Endothelial cell of umbilical vein (primary cell): ENCODE measurements around the gene VPREB1.

ENCODE experiments used
- CTCF ChIP-seq, 2 donors: IDR thresholded peaks; 1 replicate in 1 of 2; 2 replicates in 1 of 2; pipeline ENCODE4 v1.5.1; 2011; ENCODE audit warnings: low read length in 2 of 2, mild to moderate bottlenecking in 2 of 2, moderate library complexity in 2 of 2, control low read depth in 1 of 2, inconsistent platforms in 1 of 2, low read depth in 1 of 2; ENCODE audit not compliant: insufficient read depth in 1 of 2; ENCODE audit errors: extremely low read depth in 1 of 2
- EZH2 ChIP-seq: IDR thresholded peaks from 2 replicates; pipeline ENCODE4 v1.6.1; 2012; ENCODE audit warnings: borderline replicate concordance, low read depth, mild to moderate bottlenecking, moderate library complexity, low read length, inconsistent platforms; ENCODE audit not compliant: severe bottlenecking
- FOS ChIP-seq: IDR thresholded peaks from 2 replicates; pipeline ENCODE4 v1.6.1; 2011; ENCODE audit warnings: mild to moderate bottlenecking, low read length, moderate library complexity, borderline replicate concordance; ENCODE audit not compliant: insufficient read depth
- MAX ChIP-seq: IDR thresholded peaks from 2 replicates; pipeline ENCODE4 v1.6.1; 2011; ENCODE audit not compliant: insufficient read depth, insufficient read length
- MYC ChIP-seq: IDR thresholded peaks from one replicate; pipeline ENCODE4 v1.6.1; 2011; ENCODE audit warnings: mild to moderate bottlenecking, low read depth, low read length
- POLR2A ChIP-seq: IDR thresholded peaks from 2 replicates; pipeline ENCODE4 v1.6.1; 2012; ENCODE audit warnings: low read depth, mild to moderate bottlenecking, control low read depth, low read length
- POLR2AphosphoS5 ChIP-seq: IDR thresholded peaks from 2 replicates; pipeline ENCODE4 v1.6.1; 2012; ENCODE audit warnings: low read depth, mild to moderate bottlenecking, control low read depth, low read length, moderate library complexity; ENCODE audit not compliant: insufficient read depth

DNA sequence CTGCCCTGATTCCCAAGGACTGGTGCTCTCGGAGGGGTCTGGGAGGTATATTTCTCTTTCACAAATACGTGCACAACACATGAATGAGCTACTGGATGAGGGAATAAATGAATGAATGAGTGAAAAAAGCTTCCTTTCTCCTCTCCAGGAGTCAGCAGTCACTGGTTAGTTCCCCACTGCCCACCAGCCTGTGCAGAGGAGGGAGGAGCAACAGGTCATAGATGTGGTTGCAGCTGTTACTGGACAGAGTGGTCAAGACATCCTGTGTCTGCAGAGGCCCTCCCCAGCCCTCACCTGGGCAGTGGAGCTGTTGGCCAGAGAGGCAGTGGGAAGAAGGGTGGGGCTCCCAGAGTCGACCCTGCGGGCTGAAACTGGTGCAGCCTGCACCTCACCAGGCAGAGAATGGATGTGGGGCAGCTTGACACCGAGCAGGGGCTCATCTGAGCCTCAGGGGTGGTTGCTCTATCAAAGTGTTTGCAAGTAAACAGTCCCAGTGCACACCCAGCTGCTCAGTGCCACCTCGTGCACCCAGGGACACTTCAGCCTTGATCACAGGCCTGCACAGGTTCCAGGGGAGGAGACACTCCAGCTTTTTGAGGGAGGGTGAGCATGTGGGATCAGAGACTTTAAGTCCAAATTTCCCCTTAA lies 1.4 kb upstream of the VPREB1 start:
- TF ChIP-seq CTCF (IDR thresholded peaks at IDR 0.05; ENCODE audit: extremely low read depth in 1 of 2, insufficient read depth in 1 of 2, low read depth in 1 of 2, low read length in 2 of 2) (no peak), MAX (no peak), EZH2 (no peak), POLR2AphosphoS5 (no peak), POLR2A (no peak), MYC (no peak), FOS (no peak)
